NCI-H128 (cell line): Measurements from ENCODE around the gene MTMR12.
A peak's percentile ranks its signal among the peaks of the same experiment; 100 is the strongest.

Experiments used
- DNase-seq: peaks from one replicate; lab custom pipeline; 2025; ENCODE audit not compliant: unreplicated experiment; lab: John Stamatoyannopoulos, UW

The MTMR12 gene, protein sequence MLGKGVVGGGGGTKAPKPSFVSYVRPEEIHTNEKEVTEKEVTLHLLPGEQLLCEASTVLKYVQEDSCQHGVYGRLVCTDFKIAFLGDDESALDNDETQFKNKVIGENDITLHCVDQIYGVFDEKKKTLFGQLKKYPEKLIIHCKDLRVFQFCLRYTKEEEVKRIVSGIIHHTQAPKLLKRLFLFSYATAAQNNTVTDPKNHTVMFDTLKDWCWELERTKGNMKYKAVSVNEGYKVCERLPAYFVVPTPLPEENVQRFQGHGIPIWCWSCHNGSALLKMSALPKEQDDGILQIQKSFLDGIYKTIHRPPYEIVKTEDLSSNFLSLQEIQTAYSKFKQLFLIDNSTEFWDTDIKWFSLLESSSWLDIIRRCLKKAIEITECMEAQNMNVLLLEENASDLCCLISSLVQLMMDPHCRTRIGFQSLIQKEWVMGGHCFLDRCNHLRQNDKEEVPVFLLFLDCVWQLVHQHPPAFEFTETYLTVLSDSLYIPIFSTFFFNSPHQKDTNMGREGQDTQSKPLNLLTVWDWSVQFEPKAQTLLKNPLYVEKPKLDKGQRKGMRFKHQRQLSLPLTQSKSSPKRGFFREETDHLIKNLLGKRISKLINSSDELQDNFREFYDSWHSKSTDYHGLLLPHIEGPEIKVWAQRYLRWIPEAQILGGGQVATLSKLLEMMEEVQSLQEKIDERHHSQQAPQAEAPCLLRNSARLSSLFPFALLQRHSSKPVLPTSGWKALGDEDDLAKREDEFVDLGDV

DNA sequence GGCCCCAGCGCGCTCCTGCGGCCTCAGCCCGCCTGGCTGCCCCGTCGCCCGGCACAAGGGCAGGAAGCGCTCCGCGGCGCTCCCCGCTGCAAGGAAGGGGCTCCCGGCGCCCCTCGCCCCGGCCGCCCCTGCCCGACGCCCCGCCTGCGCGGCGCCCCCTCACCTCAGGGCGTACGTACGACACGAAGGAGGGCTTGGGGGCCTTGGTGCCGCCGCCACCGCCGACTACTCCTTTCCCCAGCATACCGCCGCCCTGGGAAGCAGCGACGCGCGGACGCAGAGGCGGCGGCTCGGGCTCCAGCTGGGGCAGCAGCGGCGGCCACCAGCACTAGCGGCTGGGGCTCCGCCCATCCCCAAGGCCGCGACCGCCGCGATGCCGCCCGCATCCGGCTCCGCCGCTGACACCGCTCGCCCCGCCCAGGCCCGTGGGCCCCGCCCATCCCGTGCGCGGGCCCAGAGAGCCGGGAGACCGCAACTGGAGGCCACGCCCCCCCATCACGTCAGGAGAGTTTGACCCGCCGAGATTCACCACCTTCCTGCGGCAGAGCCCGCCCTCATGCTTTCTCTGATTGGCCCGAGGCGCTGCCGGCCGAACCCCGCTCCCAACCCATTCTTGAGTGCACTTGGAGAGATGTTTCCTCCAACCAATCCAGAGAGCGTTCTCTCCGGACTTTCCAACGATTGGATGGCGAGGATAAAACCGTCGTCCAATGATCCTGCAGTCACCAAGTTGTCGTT, at the start of gene MTMR12:
Gene MTMR12, minus strand, starts transcription at position 345 of the 738 bp plus-strand sequence. Its CDS starts 101 bp downstream, at position 244.
- peak; percentile 99 for DNase-seq

DNA sequence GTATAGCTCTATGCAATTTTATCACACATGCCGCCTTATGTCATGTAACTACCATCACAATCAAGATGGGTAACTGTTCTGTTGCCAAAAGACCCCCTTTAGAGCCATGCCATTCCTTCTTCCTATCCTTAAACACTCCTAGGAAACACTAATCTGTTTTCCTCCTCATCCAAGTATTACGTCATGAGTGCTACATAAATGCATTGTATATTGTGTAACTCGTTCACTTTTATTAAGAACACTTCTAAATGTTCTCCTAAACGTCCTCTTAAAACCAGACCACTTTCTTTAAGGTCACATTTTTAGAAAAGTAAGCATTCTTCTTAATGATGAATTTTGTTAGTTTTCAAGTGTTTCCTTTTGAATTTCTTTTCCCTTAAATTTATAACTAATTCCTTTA, 49.8 kb upstream of the MTMR12 start:
- DNase-seq = no peak

DNA sequence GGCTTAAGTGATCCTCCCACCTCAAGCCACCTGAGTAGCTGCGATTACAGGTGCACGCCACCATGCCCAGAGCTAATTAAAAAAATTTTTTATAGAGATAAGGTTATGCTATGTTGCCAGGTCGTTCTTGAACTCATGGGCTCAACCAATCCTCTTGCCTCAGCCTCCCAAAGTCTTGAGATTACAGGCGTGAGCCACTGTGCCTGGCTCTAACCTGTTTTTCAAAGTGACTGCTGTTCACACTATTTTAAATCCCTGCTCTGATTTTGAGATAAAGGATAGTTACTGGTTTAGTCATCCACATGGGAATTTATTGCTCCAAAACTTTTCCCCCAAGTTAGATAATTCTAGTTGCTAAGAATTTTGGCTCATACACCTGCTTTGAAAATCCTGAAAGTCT, 48.2 kb upstream of the MTMR12 start:
- DNase-seq = no peak

DNA sequence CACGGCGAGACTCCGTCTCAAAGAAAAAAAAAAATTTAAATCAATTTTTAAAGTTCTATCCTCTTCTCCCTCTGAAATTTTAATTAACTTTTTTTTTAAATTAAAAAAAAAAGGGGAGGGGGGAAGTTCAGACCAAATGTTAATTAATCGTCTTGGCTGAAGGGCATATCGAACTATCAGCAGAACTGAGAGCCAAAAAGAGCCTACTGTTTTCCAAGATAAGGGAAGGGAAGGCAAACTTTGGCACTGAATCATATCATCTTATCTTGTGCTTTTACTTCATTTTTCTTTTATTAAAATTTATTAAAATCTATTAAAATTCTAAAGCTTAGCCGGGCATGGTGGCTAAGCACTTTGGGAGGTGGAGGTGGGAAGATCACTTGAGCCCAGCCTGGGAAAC, 45.9 kb upstream of the MTMR12 start:
- DNase-seq = no peak

DNA sequence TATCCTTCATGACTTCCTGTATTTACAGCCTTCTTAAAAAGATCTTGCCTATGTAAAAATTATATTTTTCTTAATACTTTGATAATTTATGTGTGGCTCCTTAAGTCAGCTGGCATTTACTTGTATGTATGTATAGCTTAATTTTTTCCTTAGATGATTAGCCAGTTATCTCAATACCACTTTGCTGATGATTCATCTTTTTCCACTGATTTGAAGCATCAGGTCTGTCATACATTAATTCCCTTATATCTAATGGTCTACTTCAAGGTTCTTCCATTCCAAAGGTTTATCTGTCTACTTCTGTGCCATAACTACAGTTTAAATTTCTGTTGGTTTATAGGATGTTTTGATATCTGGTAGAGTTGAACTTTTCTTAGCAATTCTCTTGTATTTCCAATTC, 44.9 kb upstream of the MTMR12 start:
- no peak for DNase-seq

DNA sequence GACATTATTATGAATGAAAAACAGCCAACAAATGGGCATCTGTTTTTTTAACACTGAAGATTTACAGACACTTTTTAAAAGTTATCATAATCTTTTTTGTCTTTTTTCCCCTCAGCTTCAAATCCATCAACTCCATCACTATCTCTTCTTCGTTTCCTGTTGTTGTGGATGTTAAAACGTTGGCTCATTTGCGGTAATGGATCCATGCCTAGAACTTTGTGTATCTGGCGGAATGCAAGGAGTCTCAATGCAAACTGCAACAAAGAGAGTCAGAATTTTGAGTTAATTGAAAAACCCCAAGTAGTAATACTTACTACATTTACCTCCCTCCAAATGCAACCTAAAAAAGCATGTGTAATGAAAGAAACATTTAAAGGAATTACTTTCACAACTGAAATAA, 42.9 kb upstream of the MTMR12 start:
- DNase-seq = no peak

DNA sequence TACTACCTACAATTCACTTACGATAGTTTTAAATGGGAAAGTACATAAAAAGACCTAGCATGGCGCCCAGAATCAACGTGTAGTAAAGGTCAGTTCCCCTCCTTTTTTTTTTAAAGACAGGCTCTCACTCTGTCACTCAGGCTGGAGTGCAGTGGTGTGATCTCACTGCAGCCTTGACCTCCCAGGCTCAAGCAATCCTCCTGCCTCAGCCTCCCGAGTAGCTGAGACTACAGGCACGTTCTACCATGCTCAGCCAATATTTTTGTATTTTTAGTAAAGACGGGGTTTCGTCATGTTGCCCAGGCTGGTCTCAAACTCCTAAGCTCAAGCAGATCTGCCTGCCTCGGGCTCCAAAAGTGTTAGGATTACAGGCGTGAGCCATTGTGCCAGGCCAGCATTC, 40.7 kb upstream of the MTMR12 start:
- DNase-seq = no peak

DNA sequence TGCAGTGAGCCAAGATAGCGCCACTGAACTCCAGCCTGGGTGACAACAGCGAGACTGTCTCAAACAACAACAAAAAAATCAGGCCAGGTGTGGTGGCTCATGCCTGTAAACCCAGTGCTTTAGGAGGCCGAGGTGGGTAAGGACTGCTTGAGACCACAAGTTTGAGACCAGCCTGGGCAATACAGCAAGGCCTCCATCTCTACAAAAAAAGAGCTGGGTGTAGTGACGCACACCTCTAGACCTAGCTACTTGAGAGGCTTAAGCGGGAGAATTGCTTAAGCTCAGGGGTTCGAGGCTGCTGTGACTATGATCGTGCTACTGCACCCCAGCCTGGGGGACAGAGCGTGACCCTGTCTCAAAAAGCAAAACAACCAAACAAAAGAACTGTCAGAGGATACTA, 39.9 kb upstream of the MTMR12 start:
- no peak for DNase-seq

DNA sequence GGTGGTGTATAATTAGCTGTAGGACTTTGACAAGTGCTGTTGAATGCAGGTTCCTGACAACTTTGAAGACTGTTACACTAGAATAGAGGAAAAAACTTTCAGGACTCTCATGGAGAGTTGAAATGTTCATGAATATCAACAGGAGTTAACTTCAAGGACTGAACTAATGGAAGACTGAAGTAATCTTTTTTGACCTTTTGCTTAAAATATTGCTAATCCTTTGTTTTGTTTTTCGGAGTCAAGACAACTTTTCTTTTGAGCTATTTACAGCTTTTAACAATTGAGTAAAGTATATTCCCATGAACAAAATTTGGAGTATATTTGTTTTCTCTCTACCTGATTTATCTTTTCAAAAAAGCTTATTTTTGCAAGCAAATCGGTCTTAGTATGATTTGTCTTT, 34.1 kb upstream of the MTMR12 start:
- DNase-seq = no peak

DNA sequence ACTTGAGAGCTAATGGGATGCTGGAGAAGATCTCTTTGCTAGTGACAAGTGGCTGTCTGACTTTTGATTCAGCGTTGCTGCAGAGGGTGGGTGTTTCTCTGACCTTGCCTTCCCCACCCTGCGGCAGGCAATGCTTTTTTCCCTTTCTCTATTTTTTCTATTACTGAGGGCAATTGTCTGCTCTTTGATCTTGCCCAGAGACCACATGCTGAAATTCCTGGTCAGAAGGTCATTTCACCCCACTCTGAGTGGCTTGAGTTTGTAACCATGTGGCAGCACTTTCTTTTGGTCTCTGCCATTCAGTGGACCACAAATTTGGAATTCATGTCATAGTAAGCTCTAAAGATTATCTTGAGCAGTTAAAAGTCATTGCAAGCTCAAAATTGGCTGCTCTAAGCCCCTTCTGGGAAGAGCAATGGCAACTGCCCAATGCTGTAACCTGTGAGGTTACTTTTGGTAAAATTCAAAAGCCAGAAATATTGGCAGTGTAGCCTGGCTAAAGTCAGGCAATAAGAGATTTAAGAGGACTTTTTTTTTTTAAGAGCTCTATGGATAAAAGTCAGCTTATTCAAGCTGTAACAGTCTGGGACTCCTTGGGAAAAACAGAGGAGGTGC, 30.4 kb upstream of the MTMR12 start:
- no peak for DNase-seq

DNA sequence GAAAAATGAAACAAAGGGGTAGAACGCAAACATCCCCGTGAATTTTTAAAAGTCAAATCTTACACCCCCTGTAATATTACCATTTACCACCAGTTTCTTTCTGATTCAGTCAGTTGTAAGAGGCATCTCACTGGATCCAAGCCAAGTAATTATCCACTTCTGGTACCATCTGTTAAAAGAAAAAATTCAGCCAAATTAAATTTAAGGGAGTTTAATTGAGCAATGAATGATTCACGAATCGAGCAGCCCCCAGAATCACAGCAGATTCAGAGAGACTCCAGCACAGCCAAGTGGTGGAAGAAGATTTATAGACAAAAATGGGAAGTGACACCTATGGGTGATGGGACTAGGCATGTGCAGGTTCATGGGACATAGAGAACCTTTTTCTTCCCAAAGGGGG, 29.9 kb upstream of the MTMR12 start:
- no peak for DNase-seq

DNA sequence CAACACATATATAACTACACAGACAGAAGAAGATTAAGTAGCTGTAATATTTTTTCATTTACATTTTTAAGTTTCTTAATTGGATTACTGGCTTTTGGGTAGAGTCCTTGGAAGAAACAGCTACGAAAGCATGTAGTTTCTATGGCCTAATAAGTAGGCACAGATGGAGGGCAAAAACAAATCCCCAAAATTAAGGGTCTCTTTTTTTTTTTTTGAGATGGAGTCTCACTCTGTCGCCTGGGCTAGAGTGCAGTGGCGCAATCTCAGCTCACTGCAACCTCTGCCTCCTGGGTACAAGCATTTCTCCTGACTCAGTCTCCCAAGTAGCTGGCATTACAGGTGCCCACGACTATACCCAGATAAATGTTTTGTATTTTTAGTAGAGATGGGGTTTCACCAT, 27.1 kb upstream of the MTMR12 start:
- no peak for DNase-seq

DNA sequence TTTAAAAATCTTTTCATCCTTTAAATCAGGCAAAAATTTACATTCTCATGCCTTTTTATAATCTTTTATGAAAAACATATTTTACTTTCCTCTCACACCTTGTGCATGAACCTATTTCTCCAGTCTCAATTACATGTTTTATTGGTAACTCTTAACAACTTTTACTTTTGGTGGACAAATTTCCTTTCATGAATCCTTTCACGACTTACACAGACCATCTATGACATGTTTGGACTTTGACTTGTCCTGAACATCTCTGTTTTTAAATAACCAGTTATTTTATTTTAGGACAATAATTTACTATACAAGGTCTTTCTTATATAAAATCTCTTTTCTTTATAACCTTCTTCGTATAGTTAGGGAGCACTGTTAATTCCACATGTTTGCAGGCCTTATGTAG, 26.5 kb upstream of the MTMR12 start:
- DNase-seq = no peak

DNA sequence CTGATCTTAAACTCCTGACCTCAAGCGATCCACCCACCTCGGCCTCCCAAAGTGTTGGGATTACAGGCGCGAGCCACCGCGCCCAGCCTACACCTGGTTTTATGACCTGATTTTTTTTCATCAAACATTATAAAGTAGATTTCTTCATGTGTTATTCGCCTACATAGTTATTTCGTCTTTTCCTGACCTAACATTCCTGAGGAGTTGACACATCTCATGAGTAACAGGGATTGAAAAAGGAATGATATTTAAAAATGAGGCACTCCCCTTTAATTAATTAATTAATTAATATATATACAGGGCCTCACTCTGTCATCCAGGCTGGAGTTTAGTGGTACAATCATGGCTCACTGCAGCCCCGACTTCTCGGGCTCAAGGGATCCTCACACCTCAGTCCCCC, 20.2 kb upstream of the MTMR12 start:
- DNase-seq = no peak

DNA sequence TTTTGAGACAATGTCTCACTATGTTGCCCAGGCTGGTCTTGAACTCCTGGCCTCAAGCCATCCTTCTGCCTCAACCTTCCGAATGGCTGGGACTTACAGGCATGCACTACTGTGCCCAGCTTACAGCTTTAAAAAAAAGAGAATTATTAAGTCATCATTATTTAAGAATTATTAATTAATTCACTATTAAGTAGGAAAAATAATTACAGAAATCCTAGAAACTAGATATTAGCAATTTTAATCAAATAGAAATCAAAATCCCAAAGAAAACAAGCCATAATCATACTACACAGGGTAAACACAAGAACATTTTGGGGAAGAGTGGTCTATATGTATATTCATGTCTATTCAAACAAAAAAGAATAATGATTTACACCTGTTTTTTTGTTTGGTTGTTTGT, 19.6 kb upstream of the MTMR12 start:
- DNase-seq = no peak

DNA sequence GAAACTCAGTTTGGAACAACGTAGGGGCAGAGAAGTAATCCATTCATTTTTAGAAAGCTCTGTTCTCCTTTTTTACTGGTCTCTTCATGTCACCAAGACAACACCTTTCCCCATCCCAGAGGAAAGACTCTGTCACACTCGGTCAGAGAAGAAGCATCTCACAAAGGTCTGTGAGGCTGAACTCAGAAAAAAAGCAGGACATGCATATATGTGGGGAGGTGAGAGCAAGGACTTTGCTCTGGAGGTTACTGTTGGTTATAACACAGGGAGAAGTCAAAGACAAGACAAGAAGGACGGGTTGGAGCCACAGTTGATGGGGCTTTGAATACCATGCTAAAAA, 19.2 kb upstream of the MTMR12 start:
- no peak for DNase-seq

DNA sequence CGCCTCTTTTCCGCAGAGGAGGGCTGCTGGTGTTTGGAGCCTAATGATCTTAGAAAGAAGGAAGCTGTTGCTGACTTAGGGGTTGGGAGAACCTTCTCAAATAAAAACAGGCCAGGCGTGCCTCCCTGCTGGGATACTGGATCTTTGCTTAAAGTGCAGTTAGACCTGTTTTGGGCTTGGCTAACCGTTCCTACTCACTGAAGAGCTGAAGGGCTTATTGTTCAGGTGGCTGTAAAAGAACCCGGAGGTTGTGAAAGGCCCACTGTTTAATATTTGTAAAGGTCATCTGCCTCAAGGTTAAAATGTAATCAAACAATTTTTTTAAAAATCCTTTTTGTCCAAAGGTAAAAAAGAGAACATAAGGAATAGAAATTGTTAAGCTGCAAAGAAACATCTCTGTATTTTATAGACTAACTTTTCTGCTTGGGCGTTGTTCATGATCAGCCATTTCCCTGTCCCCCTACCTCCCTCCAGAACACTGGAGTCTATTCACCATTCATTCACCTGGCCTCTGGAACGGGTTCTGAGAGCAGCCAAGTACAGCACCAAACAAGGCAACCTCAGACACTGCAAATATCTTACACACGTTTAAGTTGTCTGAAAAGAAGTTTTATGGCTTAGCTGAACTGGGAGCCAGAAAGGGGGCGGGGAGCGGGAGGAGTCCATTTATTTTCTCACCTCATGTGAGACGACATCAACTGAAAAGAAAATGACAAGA, 18.6 kb upstream of the MTMR12 start:
- no peak for DNase-seq

DNA sequence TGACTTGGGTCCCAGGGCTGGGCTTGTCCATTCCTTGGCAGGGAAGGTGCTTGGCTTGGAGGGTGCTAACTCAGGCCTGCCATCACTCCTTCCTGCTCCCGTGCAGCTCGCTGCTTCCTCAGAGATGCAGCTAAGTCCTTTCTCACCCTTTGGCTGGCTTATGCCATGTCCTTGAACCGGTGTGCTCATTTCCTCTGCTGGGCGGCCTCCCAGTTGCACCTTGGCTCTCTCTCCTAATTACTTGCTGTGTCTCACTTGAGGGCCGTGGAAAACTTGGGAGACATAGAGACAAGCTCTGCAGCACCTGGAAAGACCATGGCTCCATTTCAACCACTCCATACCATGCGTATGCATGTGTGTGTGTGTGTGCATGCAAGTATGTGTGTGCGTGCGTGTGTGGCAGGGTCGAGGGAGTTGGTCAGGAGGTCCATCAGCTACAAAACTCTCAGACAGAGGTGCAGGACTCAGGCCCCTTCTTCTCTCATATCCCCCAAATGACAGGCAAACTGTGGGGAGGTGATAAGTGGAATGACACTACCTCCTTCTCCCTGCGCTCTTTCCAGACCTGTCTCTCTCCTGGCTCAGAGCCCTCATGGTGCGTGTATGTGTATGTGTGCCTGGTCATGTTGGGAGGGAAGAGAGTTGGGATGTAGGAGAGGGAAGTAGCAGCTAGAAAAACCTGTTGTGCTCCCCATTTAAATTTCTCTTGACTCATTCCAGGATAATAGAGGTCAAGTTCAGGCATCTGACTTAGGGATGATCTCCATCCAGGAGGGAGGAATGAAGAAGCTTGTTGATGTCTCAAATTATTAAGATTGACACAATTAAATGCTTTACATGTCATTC, 17.6 kb upstream of the MTMR12 start:
- no peak for DNase-seq

DNA sequence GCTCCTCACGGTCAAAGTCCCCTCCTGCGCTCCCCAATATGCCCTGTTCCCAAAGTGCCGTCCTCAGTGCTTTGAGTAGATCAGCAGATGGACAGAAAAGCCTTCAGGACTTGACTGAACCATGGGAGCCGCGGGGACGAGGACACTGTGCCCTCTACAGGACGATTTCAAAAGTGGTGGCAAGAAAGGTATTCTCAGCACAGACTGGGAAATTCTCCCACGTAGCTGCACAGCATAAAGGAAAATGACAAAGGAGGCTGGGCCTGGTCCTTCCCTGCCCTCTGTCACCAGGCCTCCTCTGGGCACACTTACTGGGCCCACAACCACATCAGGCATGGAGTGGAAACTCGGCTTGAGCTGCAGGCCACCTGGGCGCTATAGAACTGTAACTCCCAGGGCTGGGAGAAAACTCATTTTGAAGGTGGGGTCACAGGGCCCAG, 16.7 kb upstream of the MTMR12 start:
- no peak for DNase-seq

DNA sequence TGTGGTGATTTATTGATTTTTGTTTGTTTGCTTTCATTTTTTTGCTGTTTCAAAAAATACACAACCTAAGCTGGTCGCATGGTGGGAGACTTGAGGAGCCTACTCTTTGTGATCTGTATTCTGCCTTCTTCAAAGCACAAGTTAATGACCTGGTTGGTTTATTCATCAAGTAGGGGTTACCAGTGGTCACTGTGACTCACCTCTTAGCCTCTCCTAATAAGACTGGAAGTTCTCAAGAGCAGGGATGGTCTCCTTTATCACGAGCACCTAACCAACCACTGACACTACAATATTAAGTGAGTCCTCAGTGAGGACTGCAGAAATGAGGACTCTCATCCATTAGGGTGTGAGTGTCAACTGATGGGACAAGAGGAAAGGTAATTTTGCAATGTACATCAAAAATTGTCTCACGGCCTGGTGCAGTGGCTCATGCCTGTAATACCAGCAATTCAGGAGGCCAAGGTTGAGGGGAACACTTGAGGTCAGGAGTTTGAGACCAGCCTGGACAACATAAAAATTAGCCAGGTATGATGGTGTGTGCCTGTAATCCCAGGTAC, 13.6 kb upstream of the MTMR12 start:
- no peak for DNase-seq
